ENCODE results near the gene ANKRD33B.

ANKRD33B gene

GRCh38 chr5:10704949-10705621 is 141.2 kb downstream of the ANKRD33B start:
- Histone ChIP-seq H3K9me3 (ENCODE audit: control insufficient read depth, insufficient read depth, low read depth, low read length) (no peaks in the 10 kb centered on the region), H3K9ac (ENCODE audit: low read length) (no peak overlapping the region), H3K4me1 (ENCODE audit: control insufficient read depth, insufficient read depth, low read length) (peaks cover 49% of the 10 kb centered on the region), H3K36me3 (ENCODE audit: control insufficient read depth, insufficient read depth, low read length) (no peaks in the 10 kb centered on the region), H3K4me3 (ENCODE audit: low read depth, low read length) (no peak overlapping the region), H3K27ac (ENCODE audit: low read depth, low read length) (no peak overlapping the region), H3K27me3 (ENCODE audit: control insufficient read depth, insufficient read depth, low read length) (no peaks in the 10 kb centered on the region)

- Histone ChIP-seq H3K27ac (ENCODE audit: low read depth, low read length) (no peak overlapping the region), H3K9ac (ENCODE audit: low read length) (no peak overlapping the region), H3K4me3 (ENCODE audit: low read depth, low read length) (no peak overlapping the region)
Measured at GRCh38 chr5:10705747-10706146, 141.9 kb downstream of the ANKRD33B start.

DNA sequence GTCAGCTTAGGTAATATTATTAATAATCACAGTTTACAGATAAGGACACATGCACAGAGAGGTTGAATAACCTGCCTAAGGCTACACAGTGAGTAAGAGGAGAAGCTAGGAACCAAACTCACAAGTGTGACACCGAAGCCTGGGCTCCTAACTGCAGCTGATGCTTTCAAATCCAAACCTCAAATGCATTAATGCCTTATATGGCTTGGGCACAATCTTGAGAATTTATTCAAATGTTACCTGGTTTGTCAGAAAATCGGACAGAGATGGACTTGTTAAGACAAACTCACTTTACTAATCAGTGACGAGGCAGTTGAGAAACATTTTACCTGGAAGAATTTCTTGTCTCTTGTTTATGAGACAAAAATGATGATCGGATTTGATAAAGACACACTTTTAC is 142.5 kb downstream of the ANKRD33B start:
- Histone ChIP-seq H3K4me3 (ENCODE audit: low read depth, low read length) (no peak overlapping the region), H3K9me3 (ENCODE audit: control insufficient read depth, insufficient read depth, low read depth, low read length) (no peaks in the 10 kb centered on the region), H3K27ac (ENCODE audit: low read depth, low read length) (no peak overlapping the region), H3K9ac (ENCODE audit: low read length) (no peak overlapping the region), H3K36me3 (ENCODE audit: control insufficient read depth, insufficient read depth, low read length) (no peaks in the 10 kb centered on the region; the same call in 1 of the 2 replicates), H3K4me1 (ENCODE audit: control insufficient read depth, insufficient read depth, low read length) (peaks cover 42% of the 10 kb centered on the region), H3K27me3 (ENCODE audit: control insufficient read depth, insufficient read depth, low read length) (no peaks in the 10 kb centered on the region)

More at GRCh38 chr5:10705747-10706146, 141.9 kb downstream of the ANKRD33B start:
- Histone ChIP-seq H3K27me3 (ENCODE audit: control insufficient read depth, insufficient read depth, low read length) (no peaks in the 10 kb centered on the region), H3K36me3 (ENCODE audit: control insufficient read depth, insufficient read depth, low read length) (no peaks in the 10 kb centered on the region), H3K4me1 (ENCODE audit: control insufficient read depth, insufficient read depth, low read length) (peaks cover 48% of the 10 kb centered on the region), H3K9me3 (ENCODE audit: control insufficient read depth, insufficient read depth, low read depth, low read length) (no peaks in the 10 kb centered on the region)
